GM19043 (cell line): ENCODE measurements around the gene ICOSLG.
"Not testable (repeated sequence)": the region's sequence is repeated elsewhere in the genome, so short reads cannot be mapped to it uniquely, and the experiment has no call there.

Source experiments
- ATAC-seq: cut with Tn5 transposase; IDR thresholded peaks from one replicate; pipeline ENCODE4 v1.9.1; 2021; ENCODE audit warnings: low read depth; ENCODE audit not compliant: unreplicated experiment

ICOSLG gene

GRCh38 chr21:44267655-44268142, 27.0 kb upstream of the ICOSLG start:
- ATAC-seq: no peak

- no peak for ATAC-seq
Observed at GRCh38 chr21:44265734-44266270, 25.1 kb upstream of the ICOSLG start.

GRCh38 chr21:44263768-44264167, 23.0 kb upstream of the ICOSLG start:
- no peak for ATAC-seq

DNA sequence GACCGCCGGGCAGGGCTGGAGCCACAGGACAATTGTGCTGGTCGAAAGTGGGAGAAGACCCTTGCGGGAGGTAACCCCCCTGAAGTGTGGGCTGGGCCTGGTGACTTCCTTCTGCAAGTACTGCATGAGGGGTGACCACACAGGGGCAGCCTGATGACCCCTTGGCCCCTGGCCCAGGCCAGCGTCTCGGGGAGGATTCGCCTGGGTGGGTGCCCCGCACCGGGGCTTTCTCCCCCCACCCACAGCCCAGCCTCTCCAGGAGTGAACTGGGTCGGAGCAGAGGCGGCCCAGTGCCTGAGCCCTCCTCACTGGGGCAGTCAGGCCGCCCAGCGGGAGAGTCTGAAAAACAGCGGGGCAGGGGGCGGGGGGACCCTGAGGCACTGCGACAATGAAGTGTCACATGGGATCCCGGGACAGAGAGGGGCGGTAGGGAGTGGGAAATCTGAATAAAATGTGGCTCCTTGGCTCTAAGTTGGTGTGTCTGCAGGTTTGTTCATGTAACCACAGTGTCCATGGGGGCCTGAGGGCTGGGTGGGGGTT, 22.5 kb upstream of the ICOSLG start:
- no peak for ATAC-seq

DNA sequence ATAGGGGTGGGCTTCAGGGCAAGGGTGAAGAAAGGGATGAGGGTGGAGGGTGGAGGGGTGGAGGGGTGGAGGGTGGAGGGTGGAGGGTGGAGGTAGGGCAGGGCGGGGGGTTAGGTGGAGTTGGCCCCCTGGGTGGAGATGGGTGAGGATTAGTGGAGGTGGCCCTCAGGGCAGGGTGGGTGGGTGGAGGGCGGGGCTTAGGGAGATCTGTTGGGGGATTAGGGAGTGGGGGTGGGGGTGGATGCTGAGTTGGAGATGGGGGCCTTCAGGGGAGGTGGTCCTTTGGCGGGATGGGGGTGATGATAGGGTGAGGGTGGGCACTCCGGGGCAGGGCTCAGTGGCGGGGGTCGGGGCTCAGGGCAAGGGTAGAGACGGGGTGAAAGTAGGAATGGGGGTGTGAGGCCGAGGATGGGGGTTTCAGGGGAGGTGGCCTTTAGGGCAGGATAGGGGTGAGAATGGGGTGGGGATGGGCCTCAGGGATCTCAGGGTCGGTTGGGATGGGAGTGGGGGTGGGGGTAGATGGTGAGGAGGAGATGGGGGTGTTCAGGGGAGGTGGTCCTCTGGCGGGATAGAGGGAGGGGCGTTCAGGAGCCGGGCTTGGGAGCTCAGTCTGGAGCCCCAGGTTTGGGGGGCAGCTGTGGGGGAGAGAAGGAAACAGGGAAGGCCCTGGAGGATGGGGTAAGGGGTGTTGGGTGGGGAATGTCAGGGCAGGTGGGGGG, 21.8 kb upstream of the ICOSLG start:
- ATAC-seq: no peak

GRCh38 chr21:44261675-44262295, 21.0 kb upstream of the ICOSLG start, which contains the start of gene DNMT3L:
TSS of gene DNMT3L (minus strand) at chr21:44261897. CDS start at chr21:44261259, 638 bp downstream.
- no peak for ATAC-seq

GRCh38 chr21:44260791-44261631, 20.3 kb upstream of the ICOSLG start:
- no peak for ATAC-seq

- no peak for ATAC-seq
Observed at GRCh38 chr21:44260066-44260465, 19.3 kb upstream of the ICOSLG start.

DNA sequence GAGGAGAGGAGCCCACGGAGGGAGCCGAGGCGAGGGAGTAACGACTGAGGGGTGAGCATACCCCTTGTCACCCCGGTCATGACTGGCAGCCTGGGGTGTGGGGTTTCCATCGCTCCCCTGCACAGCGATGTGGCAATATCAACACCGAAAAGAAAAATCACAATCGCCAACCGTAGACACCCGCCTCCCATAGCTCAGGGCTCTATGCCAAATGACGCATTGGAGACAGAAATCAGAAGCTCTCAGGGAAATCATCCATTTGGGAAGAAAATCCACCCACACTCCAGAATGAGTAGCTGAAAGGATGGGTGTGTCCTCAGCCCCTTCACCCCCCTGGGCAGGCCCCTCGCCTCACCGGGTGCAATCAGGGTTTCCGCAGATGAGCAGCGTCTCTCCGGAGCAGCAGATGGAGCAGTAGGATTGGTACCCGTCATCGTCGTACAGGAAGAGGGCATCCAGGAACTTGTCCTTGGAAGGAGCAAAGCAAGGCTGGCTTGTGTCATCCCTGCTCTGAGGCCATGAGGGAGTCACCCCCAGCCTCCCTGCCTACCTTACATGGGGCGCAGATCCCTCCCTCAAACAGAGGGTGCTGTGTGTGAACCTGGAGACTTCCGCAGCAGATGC, 18.5 kb upstream of the ICOSLG start:
- no peak for ATAC-seq

DNA sequence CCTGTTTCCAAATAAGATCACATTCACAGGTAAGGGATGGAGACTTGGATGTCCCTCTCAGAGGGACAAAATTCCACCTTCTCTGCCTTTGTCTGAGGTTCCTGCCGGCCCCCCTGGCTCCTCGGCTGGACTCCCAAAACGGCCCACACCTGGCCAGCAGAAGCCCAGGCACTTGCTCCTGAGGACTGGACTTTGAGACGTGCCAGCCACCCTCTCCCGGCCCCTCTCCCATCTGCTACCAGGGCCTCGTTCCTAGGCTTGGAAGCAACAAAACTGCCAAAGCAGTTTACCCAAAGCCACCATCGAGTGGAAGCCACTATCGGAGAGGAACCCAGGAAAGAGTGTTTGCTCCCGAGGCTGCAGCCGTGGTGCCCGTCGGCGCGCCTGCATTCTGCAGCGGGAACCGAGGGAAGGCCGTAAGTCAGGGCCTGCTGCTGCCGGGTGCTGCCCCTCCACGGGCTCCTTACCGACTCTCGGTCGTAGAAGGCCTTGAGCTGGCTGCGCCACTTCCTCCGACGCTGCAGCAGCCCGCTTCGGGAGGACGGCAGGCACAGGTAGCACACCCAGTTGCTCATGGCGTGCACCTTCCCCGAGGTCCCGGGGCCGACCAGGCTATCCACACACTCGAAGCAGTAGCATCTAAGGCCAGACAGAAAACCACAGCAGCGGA, 17.4 kb upstream of the ICOSLG start:
- no peak for ATAC-seq

DNA sequence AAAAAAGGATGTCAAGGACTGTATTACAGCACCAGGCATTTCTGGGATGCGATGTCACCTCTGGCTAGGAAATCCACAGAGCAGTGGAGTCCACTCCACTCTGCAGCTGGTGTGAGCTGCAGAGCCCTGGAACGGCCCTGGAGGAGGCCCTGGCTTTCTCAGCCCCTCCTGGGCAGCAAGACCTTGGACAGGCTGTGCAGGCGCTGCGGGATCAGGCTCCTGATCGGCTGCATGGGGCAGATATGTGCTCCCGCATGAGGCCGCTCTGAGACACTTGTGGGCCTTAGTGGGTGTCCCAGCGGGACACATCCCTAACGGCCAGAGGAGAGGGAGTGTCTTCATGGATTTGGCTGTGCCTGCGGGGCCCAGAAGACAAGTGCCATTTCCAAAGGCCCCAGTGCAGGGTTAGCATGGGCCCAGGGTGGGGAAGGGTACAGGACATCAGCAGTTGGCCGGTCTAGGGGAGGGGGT, 14.8 kb upstream of the ICOSLG start:
- ATAC-seq: no peak

- ATAC-seq: no peak
Observed at GRCh38 chr21:44253832-44254710, 13.3 kb upstream of the ICOSLG start.

- not testable (repeated sequence) for ATAC-seq
Observed at GRCh38 chr21:44249204-44250037, 8.7 kb upstream of the ICOSLG start.

DNA sequence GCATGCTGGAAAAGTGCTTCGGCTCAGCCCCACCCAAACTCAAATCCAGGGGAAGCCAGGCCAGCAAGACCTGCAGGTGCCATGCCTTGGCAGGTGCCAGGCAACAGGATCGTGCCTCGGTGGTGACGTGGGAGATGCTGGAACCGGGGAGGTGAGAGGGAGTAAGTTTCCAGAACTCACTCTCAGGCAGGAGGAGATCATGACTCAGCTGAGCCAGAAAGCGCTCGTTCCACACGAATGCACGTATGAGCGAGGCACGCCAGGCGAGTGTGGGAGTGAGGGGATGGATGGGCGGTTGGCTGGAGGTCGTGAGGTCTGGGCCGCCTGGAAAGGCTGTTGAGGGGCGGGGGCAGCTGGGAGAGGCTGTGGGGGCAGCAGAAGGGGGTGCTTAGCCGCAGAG, 7.2 kb upstream of the ICOSLG start:
- not testable (repeated sequence) for ATAC-seq

- ATAC-seq: peak; percentile 54
Observed at GRCh38 chr21:44243980-44244379, 3.2 kb upstream of the ICOSLG start.

- ATAC-seq: not testable (repeated sequence)
Observed at GRCh38 chr21:44241281-44241680, 538 bp upstream of the ICOSLG start.

GRCh38 chr21:44240353-44240752, 390 bp downstream of the ICOSLG start:
- ATAC-seq: not testable (repeated sequence)

GRCh38 chr21:44229561-44229960, 11.2 kb downstream of the ICOSLG start:
- not testable (repeated sequence) for ATAC-seq
